ENCODE results near the gene NKX3-2. TPM values are rescaled to one million over a fixed set of nuclear protein-coding genes. Genes with fewer than 3 reads are reported as not detected.

Gene NKX3-2
- total RNA-seq: 1 to 10 TPM in 6 of 7 donors, under 1 TPM in 1; 0.57 to 3.1 (median 1.7) TPM
- polyA plus RNA-seq: 1 to 10 TPM in 1 of 3 donors, under 1 TPM in 2; 0.83 to 1.5 (median 0.83) TPM
- long read RNA-seq, donor 1, transcript NKX3-2-201 (2 exons, 2,801 nt): major isoform, 10 of 10 reads
- long read RNA-seq, donor 1, partial matches to known transcripts: 0 of 10 reads
- long read RNA-seq, donor 1, other reads (novel, unspliced or antisense): 0 of 10 reads
- long read RNA-seq, donor 2, transcript NKX3-2-201 (2 exons, 2,801 nt): major isoform, 5 of 5 reads
- long read RNA-seq, donor 2, partial matches to known transcripts: 0 of 5 reads
- long read RNA-seq, donor 2, other reads (novel, unspliced or antisense): 0 of 5 reads

DNA sequence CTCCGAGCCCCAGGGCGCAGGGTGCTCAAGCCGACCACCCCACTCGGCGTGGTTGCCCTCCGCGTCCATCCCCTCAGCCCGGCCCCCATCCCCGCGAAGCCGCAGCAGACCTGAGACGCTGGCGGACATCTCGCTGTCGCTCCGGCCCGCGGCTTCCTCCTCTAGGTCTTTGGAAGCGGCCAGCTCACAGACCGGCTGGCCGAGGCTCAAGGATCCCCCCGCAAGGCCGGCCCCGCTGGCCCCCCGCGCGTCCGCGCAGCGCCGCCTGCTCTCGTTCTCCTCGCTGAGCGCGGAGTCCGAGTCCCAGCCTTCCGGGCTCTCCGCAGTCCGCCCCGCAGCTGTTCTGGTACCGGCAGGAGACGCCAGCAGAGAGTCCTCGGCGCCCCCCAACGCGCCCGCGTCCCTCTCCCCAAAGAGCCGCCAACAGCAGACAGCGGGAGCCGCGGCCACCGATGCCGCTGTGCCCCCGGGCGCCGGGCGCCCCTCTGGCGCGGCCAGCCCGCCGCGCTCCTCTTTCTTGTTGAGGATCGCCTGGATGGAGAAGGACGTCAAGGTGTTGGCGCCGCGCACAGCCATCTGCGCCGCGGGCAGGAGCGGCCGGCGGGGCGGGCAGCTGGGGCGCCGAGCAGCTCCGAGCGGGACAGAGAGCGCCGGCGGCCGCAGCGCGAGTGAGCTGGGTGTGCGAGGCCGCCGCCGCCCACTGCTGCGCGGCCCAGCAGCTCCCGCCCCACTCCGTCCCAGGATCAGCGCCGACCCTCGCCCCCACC is at the start of gene NKX3-2:
Gene NKX3-2 (minus strand): TSS at position 670 of the 767 bp plus-strand sequence. CDS start 94 bp downstream, at position 576.
- Histone ChIP-seq H3K4me1 (peaks cover 32 to 100% (median 75%) of the 10 kb centered on the region in 6 donors), H3K4me3 (peak within 1 kb of the TSS; percentile 41 to 73 (median 52)), H3K36me3 (no peaks in the 10 kb centered on the region), H3K27ac (peak within 1 kb of the TSS in 7 of 8 donors; percentile 61 to 80 (median 74)), H3K9me3 (peaks cover 0 to 16% (median 0%) of the 10 kb centered on the region in 8 donors), H3K27me3 (replicated peaks in 1 of 7) (peaks cover 22 to 100% (median 100%) of the 10 kb centered on the region in 7 donors)
- WGBS, 5 donors: 1 to 6% (median 2%) methylated on average over 20 to 96 of the region's 96 CpGs
- TF ChIP-seq CTCF (IDR thresholded peaks at IDR 0.05 in 8 of 11, conservative IDR thresholded peaks at IDR 0.05 in 3 of 11) (peak in 1 of 11 experiments; percentile 27), POLR2AphosphoS5 (IDR thresholded peaks at IDR 0.05) (no peak)
- intact Hi-C loops (cut with DNase I; ENCODE audit: low total_unique reads): no loop called here
- DNase-seq: peak; percentile 76

- intact Hi-C loops (cut with DNase I; ENCODE audit: low total_unique reads): no loop called here
- no peak for DNase-seq
- peaks cover 2 to 100% (median 91%) of the 10 kb centered on the region in 6 donors for H3K36me3 ChIP-seq
- TF ChIP-seq POLR2AphosphoS5 (IDR thresholded peaks at IDR 0.05) (no peak), CTCF (IDR thresholded peaks at IDR 0.05 in 8 of 11, conservative IDR thresholded peaks at IDR 0.05 in 3 of 11) (no peak), POLR2A (IDR thresholded peaks at IDR 0.05) (no peak)
- no peak overlapping the region for H3K4me3 ChIP-seq
- no peak overlapping the region for H3K27ac ChIP-seq
- no peaks in the 10 kb centered on the region for H3K9me3 ChIP-seq
- WGBS, 5 donors: 91 to 96% (median 95%) methylated on average over 4 of the region's 4 CpGs
- H3K27me3 ChIP-seq (replicated peaks in 1 of 7): no peaks in the 10 kb centered on the region
- H3K4me1 ChIP-seq: no peaks in the 10 kb centered on the region
These were observed 47.9 kb upstream of the NKX3-2 start for GRCh38 chr4:13592220-13592619.

- WGBS, 5 donors: 92 to 95% (median 93%) methylated on average over 2 of the region's 2 CpGs
- Histone ChIP-seq H3K27ac (no peak overlapping the region), H3K27me3 (replicated peaks in 1 of 7) (no peaks in the 10 kb centered on the region), H3K9me3 (no peaks in the 10 kb centered on the region), H3K36me3 (peaks cover 4 to 100% (median 93%) of the 10 kb centered on the region in 6 donors), H3K4me3 (no peak overlapping the region), H3K4me1 (no peaks in the 10 kb centered on the region)
- intact Hi-C loops (cut with DNase I; ENCODE audit: low total_unique reads): no loop called here
- no peak for DNase-seq
- no peak for TF ChIP-seq CTCF (IDR thresholded peaks at IDR 0.05 in 8 of 11, conservative IDR thresholded peaks at IDR 0.05 in 3 of 11)
- TF ChIP-seq POLR2A (IDR thresholded peaks at IDR 0.05): no peak
- no peak for TF ChIP-seq POLR2AphosphoS5 (IDR thresholded peaks at IDR 0.05)
These were observed 46.5 kb upstream of the NKX3-2 start for GRCh38 chr4:13590766-13591165.

- Histone ChIP-seq H3K9me3 (no peaks in the 10 kb centered on the region), H3K36me3 (peaks cover 4 to 100% (median 90%) of the 10 kb centered on the region in 6 donors), H3K27ac (no peak overlapping the region), H3K4me1 (no peaks in the 10 kb centered on the region), H3K4me3 (no peak overlapping the region), H3K27me3 (replicated peaks in 1 of 7) (no peaks in the 10 kb centered on the region)
- no peak for TF ChIP-seq POLR2AphosphoS5 (IDR thresholded peaks at IDR 0.05)
- no peak for TF ChIP-seq POLR2A (IDR thresholded peaks at IDR 0.05)
- TF ChIP-seq CTCF (IDR thresholded peaks at IDR 0.05 in 8 of 11, conservative IDR thresholded peaks at IDR 0.05 in 3 of 11): no peak
- DNase-seq: no peak
- intact Hi-C loops (cut with DNase I; ENCODE audit: low total_unique reads): no loop called here
These were observed 44.6 kb upstream of the NKX3-2 start for GRCh38 chr4:13588954-13589353.
